AG04449 (cell line): ENCODE results near the gene AHNAK.

Source experiments
- CTCF ChIA-PET: fragments of 350-600 bp; formaldehyde crosslinking; extraction: SDS; loops from one replicate; lab custom pipeline; 2021; ENCODE audit warnings: antibody characterized with exemption; lab: Yijun Ruan, JAX
- POLR2A ChIA-PET: fragments of 400-600, 350-600 bp; formaldehyde crosslinking; extraction: SDS; loops from one replicate; lab custom pipeline; 2020; ENCODE audit warnings: antibody characterized with exemption, inconsistent platforms; lab: Yijun Ruan, JAX
- DNase-seq: peaks from one replicate; pipeline ENCODE4 v3.0.0-alpha.2; 2010; ENCODE audit warnings: low read depth, low spot score
- H3K4me3 ChIP-seq: 2 replicates; pipeline ENCODE4 v1.5.1; 2011; ENCODE audit warnings: low read depth, mild to moderate bottlenecking, control low read depth, low read length
- TF ChIP-seq, protein P1 (sequence below): IDR thresholded peaks from one replicate; pipeline ENCODE4 v1.5.1; 2011; ENCODE audit warnings: mild to moderate bottlenecking, moderate library complexity, low read length, control low read depth, inconsistent platforms; ENCODE audit not compliant: insufficient read depth; ENCODE audit errors: missing control alignments

AHNAK gene

DNA sequence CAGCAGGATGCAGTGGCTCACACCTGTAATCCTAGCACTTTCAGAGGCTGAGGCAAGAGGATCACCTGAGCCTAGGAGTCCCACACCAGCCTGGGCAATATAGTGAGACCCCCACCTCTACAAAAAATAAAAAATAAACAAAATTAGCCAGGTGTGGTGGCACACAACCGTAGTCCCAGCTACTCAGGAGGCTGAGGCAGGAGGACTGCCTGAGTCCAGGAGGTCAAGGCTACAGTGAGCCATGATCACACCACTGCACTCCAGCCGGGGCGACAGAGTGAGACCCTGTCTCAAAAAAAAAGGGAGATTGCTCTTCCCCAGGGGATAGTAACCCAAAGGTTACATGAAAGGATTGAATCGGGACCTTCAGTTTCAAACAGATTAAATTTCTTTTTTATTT, 54.0 kb downstream of the AHNAK start:
- POLR2A ChIA-PET = no interaction called here
- no peak for DNase-seq
- TF ChIP-seq, protein P1, sequence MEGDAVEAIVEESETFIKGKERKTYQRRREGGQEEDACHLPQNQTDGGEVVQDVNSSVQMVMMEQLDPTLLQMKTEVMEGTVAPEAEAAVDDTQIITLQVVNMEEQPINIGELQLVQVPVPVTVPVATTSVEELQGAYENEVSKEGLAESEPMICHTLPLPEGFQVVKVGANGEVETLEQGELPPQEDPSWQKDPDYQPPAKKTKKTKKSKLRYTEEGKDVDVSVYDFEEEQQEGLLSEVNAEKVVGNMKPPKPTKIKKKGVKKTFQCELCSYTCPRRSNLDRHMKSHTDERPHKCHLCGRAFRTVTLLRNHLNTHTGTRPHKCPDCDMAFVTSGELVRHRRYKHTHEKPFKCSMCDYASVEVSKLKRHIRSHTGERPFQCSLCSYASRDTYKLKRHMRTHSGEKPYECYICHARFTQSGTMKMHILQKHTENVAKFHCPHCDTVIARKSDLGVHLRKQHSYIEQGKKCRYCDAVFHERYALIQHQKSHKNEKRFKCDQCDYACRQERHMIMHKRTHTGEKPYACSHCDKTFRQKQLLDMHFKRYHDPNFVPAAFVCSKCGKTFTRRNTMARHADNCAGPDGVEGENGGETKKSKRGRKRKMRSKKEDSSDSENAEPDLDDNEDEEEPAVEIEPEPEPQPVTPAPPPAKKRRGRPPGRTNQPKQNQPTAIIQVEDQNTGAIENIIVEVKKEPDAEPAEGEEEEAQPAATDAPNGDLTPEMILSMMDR = no peak
- H3K4me3 ChIP-seq = no peak overlapping the region
- CTCF ChIA-PET = no interaction called here

DNA sequence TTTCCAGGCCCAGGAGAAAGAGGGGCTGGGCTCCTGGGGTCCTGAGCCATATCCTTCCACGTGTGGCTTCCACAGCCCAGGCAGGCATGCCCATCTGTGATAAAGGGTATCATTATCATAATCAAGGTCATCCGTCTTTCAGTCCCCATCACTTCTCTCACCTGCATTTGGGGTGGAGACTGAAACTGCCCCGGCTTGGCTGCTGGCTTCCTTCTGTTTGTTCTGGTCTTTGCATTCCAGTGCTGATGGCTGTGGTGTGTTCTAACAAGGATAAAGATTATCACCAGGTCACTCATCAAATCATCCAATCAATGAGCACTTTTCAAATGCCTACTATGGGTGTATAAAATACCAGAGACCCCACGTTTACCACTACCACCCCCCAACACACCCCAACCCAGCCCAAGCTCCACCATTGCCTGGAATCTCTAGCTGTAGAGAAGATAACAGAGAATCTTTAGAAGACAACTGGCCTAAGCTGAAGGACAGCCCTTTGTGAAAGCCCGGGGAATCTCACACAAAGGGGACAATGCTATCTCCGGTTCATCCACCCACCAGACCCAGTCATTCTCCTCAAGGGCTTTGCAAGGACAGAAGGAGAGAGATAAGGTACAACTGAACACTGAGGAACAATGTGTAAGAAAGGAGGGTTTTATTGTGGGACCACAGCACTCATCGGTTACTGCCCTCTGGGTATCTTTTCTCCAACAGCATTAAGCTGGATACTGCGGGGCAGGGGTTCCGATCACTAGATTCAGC, 54.9 kb downstream of the AHNAK start:
- CTCF ChIA-PET = no interaction called here
- H3K4me3 ChIP-seq = no peak overlapping the region
- TF ChIP-seq, protein P1 = no peak
- POLR2A ChIA-PET = no interaction called here
- no peak for DNase-seq

DNA sequence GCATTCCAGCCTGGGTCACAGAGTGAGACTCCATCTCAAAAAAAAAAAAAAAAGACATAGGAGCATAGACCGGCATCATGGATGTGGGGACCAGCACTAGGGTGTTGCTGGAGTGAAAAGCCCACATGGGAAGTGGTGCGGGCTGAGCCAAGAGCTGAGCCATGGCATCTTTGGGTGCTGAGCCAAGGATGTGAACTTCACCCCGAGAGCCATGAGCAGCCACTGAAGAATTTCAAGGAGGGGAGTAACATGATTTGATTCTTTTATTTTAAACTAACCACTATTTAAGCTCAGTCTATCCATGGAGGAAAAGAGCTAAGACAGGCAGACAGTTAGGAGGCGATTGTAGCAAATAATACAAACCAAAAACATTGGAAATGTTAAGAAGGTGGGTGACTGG, 57.4 kb downstream of the AHNAK start:
- CTCF ChIA-PET = interaction anchor here (0.8 kb wide), 1 partner anchor 39 kb away, joined by 3 read pairs; no protein-coding TSS in a partner anchor
- no peak overlapping the region for H3K4me3 ChIP-seq
- TF ChIP-seq, protein P1 = no peak
- POLR2A ChIA-PET = interaction anchor here (0.7 kb wide), 2 partner anchors 9 to 16 kb away, joined by 3 to 4 read pairs; no protein-coding TSS in a partner anchor
- no peak for DNase-seq

DNA sequence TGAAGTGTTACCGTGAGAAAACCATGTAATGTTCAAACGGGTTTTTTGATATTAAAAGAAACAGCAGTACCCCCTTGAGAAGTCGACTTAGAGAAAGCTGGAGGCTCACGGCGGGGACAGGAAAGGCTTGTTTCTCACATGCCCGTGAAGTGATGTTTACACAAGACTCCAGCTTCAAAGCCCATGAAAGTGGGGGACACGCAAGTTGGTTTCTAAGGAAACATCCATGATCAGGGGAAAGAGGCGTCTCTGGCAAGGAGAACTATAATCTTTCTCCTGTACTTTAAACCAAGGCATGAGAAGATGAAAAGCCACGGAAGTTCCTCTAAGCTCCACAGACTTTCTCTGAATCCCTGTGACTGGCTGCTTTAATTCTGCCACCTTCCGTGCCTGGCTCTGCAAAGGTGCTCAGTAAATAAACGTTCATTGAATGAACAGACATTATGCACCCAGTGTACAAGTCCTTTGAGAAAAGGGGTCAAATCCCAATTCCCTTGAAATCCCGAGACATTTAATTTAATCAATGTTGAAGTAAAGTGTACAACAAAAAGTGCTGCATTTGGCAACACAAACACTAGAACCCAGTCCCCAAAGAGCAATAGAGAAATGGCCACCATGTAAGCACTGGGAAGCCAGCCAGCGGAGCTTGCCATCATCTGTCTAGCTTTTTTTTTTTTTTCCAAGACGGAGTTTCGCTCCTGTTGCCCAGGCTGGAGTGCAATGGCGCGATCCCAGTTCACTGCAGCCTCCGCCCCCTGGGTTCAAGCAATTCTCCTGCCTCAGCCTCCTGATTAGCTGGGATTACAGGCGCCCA, 58.7 kb downstream of the AHNAK start:
- no peak overlapping the region for H3K4me3 ChIP-seq
- ChIA-PET CTCF (interaction anchor here (0.7 to 1.6 kb wide), 5 partner anchors 9 to 63 kb away, joined by 3 to 5 read pairs (median 4); no protein-coding TSS in a partner anchor), POLR2A (no interaction called here)
- DNase-seq = no peak
- TF ChIP-seq, protein P1 = no peak

DNA sequence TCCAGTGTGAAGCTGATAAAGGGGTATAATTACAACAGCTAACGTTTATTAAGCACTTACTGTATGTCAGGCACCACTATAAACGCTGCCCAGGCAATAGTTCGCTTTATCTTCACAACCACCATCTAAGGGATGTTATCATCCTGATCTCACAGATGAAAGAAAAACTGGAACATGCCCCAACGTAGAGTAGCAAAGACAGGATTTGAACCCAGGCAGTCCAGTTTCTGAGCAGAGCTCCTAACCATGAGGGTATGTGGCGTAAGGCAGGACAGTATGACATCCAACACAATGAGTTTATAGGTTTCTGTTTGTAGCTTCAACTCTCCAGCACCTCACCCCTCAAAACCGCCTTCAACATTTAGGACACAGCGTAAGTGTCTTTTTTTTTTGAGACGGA, 59.5 kb downstream of the AHNAK start:
- ChIA-PET CTCF (interaction anchor here (0.9 to 1.6 kb wide), 6 partner anchors 10 to 63 kb away, joined by 3 to 5 read pairs (median 4); no protein-coding TSS in a partner anchor), POLR2A (no interaction called here)
- no peak overlapping the region for H3K4me3 ChIP-seq
- no peak for DNase-seq
- TF ChIP-seq, protein P1 = no peak

DNA sequence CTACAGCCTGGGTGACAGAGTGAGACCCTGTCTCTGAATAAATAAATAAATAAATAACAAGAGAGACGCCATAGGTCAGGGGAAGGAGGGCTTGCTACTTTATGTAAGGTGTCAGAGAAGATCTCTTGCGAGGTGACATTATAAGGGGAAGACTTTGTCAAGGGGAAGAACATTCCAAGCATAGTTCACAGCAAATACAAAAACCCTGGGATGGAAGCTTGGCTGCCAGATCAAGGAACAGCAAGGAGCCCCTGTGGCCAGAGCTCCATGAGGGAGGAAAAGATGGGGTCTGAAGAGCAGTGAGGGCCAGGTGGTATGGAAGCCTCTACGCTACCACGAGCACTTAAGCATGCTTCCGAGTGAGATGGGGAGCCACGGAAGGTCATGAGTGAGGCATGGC, 62.3 kb downstream of the AHNAK start:
- no peak for DNase-seq
- ChIA-PET CTCF (interaction anchor here (0.7 to 1.1 kb wide), 2 partner anchors 40 to 59 kb away, joined by 3 read pairs; no protein-coding TSS in a partner anchor), POLR2A (interaction anchor here (1.0 to 1.1 kb wide), 2 partner anchors 40 to 76 kb away, joined by 3 to 4 read pairs; no protein-coding TSS in a partner anchor)
- no peak overlapping the region for H3K4me3 ChIP-seq
- TF ChIP-seq, protein P1 = no peak
